NOMO-1 (cell line): Measurements from ENCODE around the gene ZCCHC14.
"Not testable (repeated sequence)": the region's sequence is repeated elsewhere in the genome, so short reads cannot be mapped to it uniquely, and the experiment has no call there.

Experiments
- DNase-seq, 2 experiments: peaks; one replicate each; lab custom pipeline; 2025; ENCODE audit not compliant: unreplicated experiment in 2 of 2; lab: John Stamatoyannopoulos, UW

ZCCHC14 gene

GRCh38 chr16:87412371-87412995 is 80.3 kb downstream of the ZCCHC14 start:
- no peak for DNase-seq

- no peak for DNase-seq
Observed at GRCh38 chr16:87411375-87412271, 81.2 kb downstream of the ZCCHC14 start.

- no peak for DNase-seq
Observed at GRCh38 chr16:87410968-87411367, 81.9 kb downstream of the ZCCHC14 start.

GRCh38 chr16:87410530-87410929 is 82.3 kb downstream of the ZCCHC14 start:
- DNase-seq: no peak

GRCh38 chr16:87409781-87410180 is 83.0 kb downstream of the ZCCHC14 start:
- no peak for DNase-seq

GRCh38 chr16:87409153-87409552 is 83.7 kb downstream of the ZCCHC14 start:
- no peak for DNase-seq

- DNase-seq: peak; percentile 94 to 99
Observed at GRCh38 chr16:87407511-87408112, 85.2 kb downstream of the ZCCHC14 start.

GRCh38 chr16:87406495-87407088 is 86.2 kb downstream of the ZCCHC14 start:
- DNase-seq: no peak

GRCh38 chr16:87404764-87405625 is 87.8 kb downstream of the ZCCHC14 start:
- DNase-seq: no peak

GRCh38 chr16:87395181-87395842 is 97.5 kb downstream of the ZCCHC14 start:
- DNase-seq: no peak

GRCh38 chr16:87393680-87394055 is 99.2 kb downstream of the ZCCHC14 start:
- DNase-seq: no peak

GRCh38 chr16:87392821-87393679 is 99.8 kb downstream of the ZCCHC14 start:
- DNase-seq: peak; percentile 38 to 45

- peak; percentile 81 to 95 for DNase-seq
Observed at GRCh38 chr16:87391950-87392820, 100.6 kb downstream of the ZCCHC14 start, which contains the start of gene MAP1LC3B. MAP1LC3B (plus strand) TSS chr16:87392336; CDS start chr16:87392428, 92 bp downstream.

- no peak for DNase-seq
Observed at GRCh38 chr16:87391324-87391949, 101.4 kb downstream of the ZCCHC14 start.

GRCh38 chr16:87390641-87391323 is 102.0 kb downstream of the ZCCHC14 start:
- DNase-seq: no peak

- not testable (repeated sequence) for DNase-seq
Observed at GRCh38 chr16:87389914-87390313, 102.9 kb downstream of the ZCCHC14 start.

- DNase-seq: no peak
Observed at GRCh38 chr16:87389245-87389644, 103.6 kb downstream of the ZCCHC14 start.
